ENCODE results near the gene LRRC56.

LRRC56 gene

DNA sequence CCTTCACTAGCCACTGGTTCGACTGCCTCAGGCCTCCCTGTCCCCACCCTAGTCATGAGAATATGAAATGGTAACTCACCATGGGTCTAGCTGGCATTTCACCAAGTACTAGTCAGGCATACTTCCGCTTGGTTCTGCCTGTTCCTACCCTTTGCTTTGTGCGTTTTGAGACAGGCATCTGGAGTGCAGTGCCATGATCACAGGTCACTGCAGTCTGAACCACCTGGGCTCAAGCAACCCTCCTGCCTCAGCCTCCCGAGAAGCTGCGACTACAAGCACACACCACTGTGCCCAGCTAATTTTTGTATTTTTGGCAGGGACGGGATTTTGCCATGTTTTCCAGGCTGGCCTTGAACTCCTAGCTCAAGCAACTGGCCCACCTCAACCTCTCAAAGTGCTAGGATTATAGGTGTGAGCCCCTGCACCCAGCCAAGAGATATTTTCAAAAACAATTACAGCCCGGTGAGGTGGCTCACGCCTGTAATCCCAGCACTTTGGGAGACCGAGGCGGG is 16.1 kb upstream of the LRRC56 start:
- Mint-ChIP-seq H3K27ac (no peak overlapping the region), H3K4me1 (ENCODE audit: low read depth) (peaks cover 18% of the 10 kb centered on the region)

DNA sequence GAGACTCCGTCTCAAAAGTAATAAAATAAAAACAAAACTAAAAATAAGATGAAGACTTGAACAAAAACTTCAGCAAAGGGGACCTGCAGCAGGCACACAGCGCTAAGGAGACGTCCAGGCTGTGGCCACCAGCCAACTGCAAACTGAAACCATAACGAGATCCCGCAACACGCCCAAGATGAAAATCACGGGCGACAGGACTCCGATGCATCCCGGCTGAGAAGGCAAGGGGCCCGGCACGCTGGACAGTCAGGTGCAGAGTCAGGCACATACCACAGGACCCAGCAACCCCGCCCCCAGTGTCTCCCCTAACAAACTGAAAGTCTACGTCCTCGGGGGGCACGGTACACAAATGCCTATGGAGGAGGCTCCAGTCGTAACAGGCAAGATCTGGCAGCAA is 11.1 kb upstream of the LRRC56 start:
- peaks cover 3% of the 10 kb centered on the region for H3K27me3 Mint-ChIP-seq
- intact Hi-C loops (cut with micrococcal nuclease): no loop called here
- H3K4me3 Mint-ChIP-seq: no peak overlapping the region
- no peak overlapping the region for H3K27ac Mint-ChIP-seq
- peaks cover 7% of the 10 kb centered on the region for H3K36me3 Mint-ChIP-seq (ENCODE audit: low read depth)
- no peaks in the 10 kb centered on the region for H3K4me1 Mint-ChIP-seq (ENCODE audit: low read depth)
- no peaks in the 10 kb centered on the region for H3K9me3 Mint-ChIP-seq

More for the DNA sequence above, 16.1 kb upstream of the LRRC56 start:
- Mint-ChIP-seq H3K27me3 (peaks cover 3% of the 10 kb centered on the region), H3K4me3 (no peak overlapping the region), H3K9me3 (peaks cover 6% of the 10 kb centered on the region), H3K36me3 (ENCODE audit: low read depth) (peaks cover 8% of the 10 kb centered on the region)
- intact Hi-C loops (cut with micrococcal nuclease): no loop called here

- H3K36me3 Mint-ChIP-seq (ENCODE audit: low read depth): peaks cover 27% of the 10 kb centered on the region
- no peaks in the 10 kb centered on the region for H3K4me1 Mint-ChIP-seq (ENCODE audit: low read depth)
- intact Hi-C loops (cut with micrococcal nuclease): no loop called here
- H3K9me3 Mint-ChIP-seq: no peaks in the 10 kb centered on the region
- no peak overlapping the region for H3K4me3 Mint-ChIP-seq
- H3K27ac Mint-ChIP-seq: no peak overlapping the region
- H3K27me3 Mint-ChIP-seq: peaks cover 3% of the 10 kb centered on the region
Observed at GRCh38 chr11:528166-528814, 9.0 kb upstream of the LRRC56 start.

- intact Hi-C loops (cut with micrococcal nuclease): no loop called here
- peaks cover 4% of the 10 kb centered on the region for H3K4me1 Mint-ChIP-seq (ENCODE audit: low read depth)
- no peaks in the 10 kb centered on the region for H3K9me3 Mint-ChIP-seq
- H3K4me3 Mint-ChIP-seq: no peak overlapping the region
- H3K27ac Mint-ChIP-seq: no peak overlapping the region
- H3K27me3 Mint-ChIP-seq: peaks cover 3% of the 10 kb centered on the region
- H3K36me3 Mint-ChIP-seq (ENCODE audit: low read depth): peaks cover 35% of the 10 kb centered on the region
Observed at GRCh38 chr11:528815-529727, 8.3 kb upstream of the LRRC56 start.

DNA sequence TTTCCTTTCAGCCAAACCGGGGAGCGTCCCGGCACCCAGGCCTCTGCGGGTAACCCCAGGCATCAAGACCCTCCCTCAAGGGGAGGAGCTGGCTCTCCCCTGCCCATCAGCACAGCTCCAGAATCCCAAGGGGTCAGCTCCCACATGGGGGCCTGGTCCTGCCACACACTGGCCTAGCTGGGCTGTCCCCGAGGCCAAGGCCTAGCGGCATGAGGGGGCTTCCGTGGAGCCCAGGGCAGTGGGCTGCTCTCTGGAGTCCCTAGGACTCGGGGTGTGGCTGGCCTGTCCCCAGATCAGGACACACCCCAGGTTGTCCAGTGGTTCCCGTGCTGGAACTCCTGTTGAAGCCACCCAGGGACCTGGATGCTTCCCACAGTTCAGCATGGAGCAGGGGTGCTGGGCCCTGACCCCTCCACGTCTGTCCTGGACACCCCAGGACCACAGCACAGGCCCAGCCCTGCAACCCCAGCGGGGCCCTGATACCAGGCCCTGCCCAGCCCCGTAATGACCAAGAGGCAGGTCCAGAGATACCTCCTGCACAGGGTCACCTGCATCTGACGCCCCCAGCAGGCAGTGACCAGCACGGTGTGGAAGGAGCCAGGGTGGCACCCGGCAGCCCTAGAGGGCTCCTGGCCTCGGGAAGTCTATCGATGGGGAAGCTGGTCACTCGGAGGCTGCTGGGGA is 7.5 kb upstream of the LRRC56 start:
- intact Hi-C loops (cut with micrococcal nuclease): no loop called here
- no peak overlapping the region for H3K27ac Mint-ChIP-seq
- no peak overlapping the region for H3K4me3 Mint-ChIP-seq

DNA sequence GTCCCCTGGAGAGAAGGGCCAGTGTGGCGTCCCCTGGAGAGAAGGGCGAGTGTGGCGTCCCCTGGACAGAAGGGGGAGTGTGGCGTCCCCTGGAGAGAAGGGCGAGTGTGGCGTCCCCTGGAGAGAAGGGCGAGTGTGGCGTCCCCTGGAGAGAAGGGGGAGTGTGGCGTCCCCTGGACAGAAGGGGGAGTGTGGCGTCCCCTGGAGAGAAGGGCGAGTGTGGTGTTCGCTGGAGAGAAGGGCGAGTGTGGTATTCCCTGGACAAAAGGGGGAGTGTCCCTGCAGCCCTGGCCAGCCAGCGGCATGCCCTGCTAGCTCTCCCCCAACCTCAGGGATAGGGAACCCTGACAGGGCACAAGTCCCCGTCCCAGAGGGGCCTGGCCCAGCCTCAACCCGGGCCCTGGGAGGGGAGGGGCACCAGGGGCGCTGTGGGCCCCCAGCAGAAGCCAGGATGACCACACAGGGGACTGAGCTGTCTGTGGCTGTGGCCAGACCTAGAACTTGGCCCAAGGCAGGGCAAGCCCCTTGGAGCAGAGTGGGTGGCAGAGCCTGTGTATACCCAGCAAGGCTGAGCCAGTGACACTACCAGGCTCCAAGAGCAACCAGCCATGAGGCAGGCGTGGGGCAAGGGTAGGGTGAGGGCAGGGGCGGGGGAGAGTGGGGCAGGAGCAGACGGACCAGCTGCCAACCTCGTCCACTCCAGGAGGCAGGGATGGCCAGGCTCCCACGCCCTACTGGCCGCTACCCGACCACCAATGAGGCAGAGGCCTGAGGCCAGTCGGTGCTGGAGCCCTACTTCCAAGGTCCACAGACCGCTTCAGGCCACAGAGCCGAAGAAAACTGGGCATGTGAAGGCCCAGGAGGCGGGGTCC is 6.1 kb upstream of the LRRC56 start:
- H3K27ac Mint-ChIP-seq: no peak overlapping the region
- peaks cover 39% of the 10 kb centered on the region for H3K36me3 Mint-ChIP-seq (ENCODE audit: low read depth)
- no peak overlapping the region for H3K4me3 Mint-ChIP-seq
- H3K27me3 Mint-ChIP-seq: peaks cover 2% of the 10 kb centered on the region
- intact Hi-C loops (cut with micrococcal nuclease): no loop called here
- peaks cover 13% of the 10 kb centered on the region for H3K4me1 Mint-ChIP-seq (ENCODE audit: low read depth)
- no peaks in the 10 kb centered on the region for H3K9me3 Mint-ChIP-seq

More for the DNA sequence above, 7.5 kb upstream of the LRRC56 start:
- Mint-ChIP-seq H3K4me1 (ENCODE audit: low read depth) (peaks cover 9% of the 10 kb centered on the region), H3K27me3 (peaks cover 2% of the 10 kb centered on the region), H3K9me3 (no peaks in the 10 kb centered on the region), H3K36me3 (ENCODE audit: low read depth) (peaks cover 39% of the 10 kb centered on the region)

- intact Hi-C loops (cut with micrococcal nuclease): no loop called here
- no peaks in the 10 kb centered on the region for H3K9me3 Mint-ChIP-seq
- H3K4me3 Mint-ChIP-seq: no peak overlapping the region
- H3K4me1 Mint-ChIP-seq (ENCODE audit: low read depth): peaks cover 18% of the 10 kb centered on the region
- no peak overlapping the region for H3K27ac Mint-ChIP-seq
- H3K27me3 Mint-ChIP-seq: peaks cover 2% of the 10 kb centered on the region
- H3K36me3 Mint-ChIP-seq (ENCODE audit: low read depth): peaks cover 39% of the 10 kb centered on the region
Observed at GRCh38 chr11:531919-532526, 5.3 kb upstream of the LRRC56 start.

DNA sequence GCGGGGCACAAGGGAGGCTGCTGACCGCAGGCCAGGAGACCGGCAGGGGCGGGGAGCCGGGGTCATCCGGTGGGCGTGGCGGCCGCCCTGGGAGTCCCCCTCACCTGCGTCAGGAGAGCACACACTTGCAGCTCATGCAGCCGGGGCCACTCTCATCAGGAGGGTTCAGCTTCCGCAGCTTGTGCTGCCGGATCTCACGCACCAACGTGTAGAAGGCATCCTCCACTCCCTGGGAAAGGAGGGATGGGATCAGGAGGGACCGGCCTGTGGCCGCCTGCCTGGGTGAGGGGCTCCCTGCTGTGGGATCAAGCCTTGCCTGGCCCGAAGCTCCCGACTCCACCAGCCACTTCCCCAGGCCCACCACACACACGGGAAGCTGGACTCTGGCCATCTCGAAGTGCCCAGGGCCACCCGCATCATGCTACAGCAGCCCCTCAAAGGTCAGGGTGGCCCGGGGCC is 4.8 kb upstream of the LRRC56 start:
- peaks cover 7% of the 10 kb centered on the region for H3K27me3 Mint-ChIP-seq
- H3K4me3 Mint-ChIP-seq: no peak overlapping the region
- H3K4me1 Mint-ChIP-seq (ENCODE audit: low read depth): peaks cover 23% of the 10 kb centered on the region
- H3K9me3 Mint-ChIP-seq: no peaks in the 10 kb centered on the region
- H3K27ac Mint-ChIP-seq: no peak overlapping the region
- H3K36me3 Mint-ChIP-seq (ENCODE audit: low read depth): peaks cover 39% of the 10 kb centered on the region
- intact Hi-C loops (cut with micrococcal nuclease): no loop called here

- Mint-ChIP-seq H3K27ac (no peak overlapping the region), H3K36me3 (ENCODE audit: low read depth) (peaks cover 39% of the 10 kb centered on the region), H3K4me1 (ENCODE audit: low read depth) (peaks cover 28% of the 10 kb centered on the region), H3K27me3 (peaks cover 12% of the 10 kb centered on the region), H3K4me3 (no peak overlapping the region), H3K9me3 (no peaks in the 10 kb centered on the region)
- intact Hi-C loops (cut with micrococcal nuclease): no loop called here
Observed at GRCh38 chr11:532986-533585, 4.2 kb upstream of the LRRC56 start.

DNA sequence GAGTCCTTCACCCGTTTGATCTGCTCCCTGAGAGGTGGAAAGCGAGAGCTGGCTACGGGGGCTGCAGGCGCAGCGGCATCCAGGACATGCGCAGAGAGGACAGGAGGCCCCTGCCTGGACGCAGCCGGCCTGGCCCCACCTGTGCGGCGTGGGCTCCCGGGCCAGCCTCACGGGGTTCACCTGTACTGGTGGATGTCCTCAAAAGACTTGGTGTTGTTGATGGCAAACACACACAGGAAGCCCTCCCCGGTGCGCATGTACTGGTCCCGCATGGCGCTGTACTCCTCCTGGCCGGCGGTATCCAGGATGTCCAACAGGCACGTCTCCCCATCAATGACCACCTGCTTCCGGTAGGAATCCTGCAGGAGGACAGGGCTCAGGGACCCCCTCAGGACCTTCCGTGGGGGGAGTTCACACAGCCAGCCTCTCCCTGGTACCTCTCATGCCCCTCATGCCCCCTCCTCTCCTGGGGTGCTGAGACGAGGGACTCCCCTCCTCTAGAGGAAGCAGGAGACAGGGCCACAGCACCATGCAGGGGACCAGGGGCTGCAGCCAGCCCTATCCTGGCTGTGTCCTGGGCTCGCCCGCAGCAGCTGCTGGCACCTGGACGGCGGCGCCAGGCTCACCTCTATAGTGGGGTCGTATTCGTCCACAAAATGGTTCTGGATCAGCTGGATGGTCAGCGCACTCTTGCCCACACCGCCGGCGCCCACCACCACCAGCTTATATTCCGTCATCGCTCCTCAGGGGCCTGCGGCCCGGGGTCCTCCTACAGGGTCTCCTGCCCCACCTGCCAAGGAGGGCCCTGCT is 3.5 kb upstream of the LRRC56 start:
- intact Hi-C loops (cut with micrococcal nuclease): no loop called here
- Mint-ChIP-seq H3K27me3 (peaks cover 19% of the 10 kb centered on the region), H3K27ac (peak overlapping the region; percentile 65), H3K9me3 (no peaks in the 10 kb centered on the region), H3K4me1 (ENCODE audit: low read depth) (peaks cover 28% of the 10 kb centered on the region), H3K4me3 (peak overlapping the region; percentile 76), H3K36me3 (ENCODE audit: low read depth) (peaks cover 39% of the 10 kb centered on the region)

DNA sequence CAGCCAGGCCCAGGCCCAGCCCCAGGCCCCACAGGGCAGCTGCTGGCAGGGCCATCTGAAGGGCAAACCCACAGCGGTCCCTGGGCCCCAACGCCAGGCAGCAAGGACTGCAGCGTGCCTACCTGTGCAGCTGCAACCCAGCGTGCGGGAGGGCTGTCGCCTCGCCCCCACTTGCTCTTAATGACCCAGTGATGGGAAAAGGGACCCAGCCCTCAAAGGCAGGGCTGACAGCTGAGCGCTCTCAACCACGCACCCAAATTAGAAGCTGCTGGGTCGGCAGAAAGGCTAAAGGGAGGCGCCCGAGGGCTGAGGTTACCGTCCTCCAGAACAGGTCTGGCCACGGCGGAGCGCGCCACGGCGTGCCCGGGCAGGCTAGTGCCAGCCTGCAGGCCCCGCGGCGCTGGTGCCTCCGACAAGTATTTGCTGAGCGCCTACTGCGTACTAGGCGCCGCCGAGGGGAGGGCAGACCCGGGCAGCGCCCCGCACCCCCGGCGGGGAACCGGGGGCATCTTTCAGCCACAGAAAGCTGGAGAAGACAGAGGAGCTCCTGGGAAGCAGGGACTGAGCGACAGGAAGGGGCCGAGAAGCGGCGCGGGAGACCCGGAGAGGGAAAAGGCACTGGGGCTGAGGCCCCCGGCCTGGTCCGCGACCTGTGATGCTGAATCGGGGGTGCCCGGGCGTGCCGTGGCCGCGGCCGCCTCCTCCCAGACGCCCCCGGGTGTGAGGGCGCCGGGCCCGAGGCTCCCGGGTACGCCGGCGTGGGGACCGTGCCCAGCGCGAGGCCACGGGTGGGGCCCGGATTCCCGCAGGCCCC is 2.7 kb upstream of the LRRC56 start:
- Mint-ChIP-seq H3K9me3 (no peaks in the 10 kb centered on the region), H3K27ac (peak overlapping the region; percentile 65), H3K36me3 (ENCODE audit: low read depth) (peaks cover 39% of the 10 kb centered on the region), H3K4me3 (peak overlapping the region; percentile 76), H3K27me3 (peaks cover 26% of the 10 kb centered on the region), H3K4me1 (ENCODE audit: low read depth) (peaks cover 28% of the 10 kb centered on the region)
- intact Hi-C loops (cut with micrococcal nuclease): no loop called here
